Skin of body (tissue), 2 donors: ENCODE data around the gene BMP7. TPM values are rescaled to one million over a fixed set of nuclear protein-coding genes. Genes with fewer than 3 reads are reported as not detected.

Experiments used
- DNase-seq: peaks from one replicate; lab custom pipeline; 2025; lab: John Stamatoyannopoulos, UW
- total RNA-seq: library from RNA; depleted of rRNA; stranded (reverse); fragments of >200 nt; gene quantifications from one replicate; pipeline ENCODE4 v1.2.3, GENCODE V29; 2014

BMP7 gene
- total RNA-seq, 1 donor from 2014 or later = 15.0 TPM

DNA sequence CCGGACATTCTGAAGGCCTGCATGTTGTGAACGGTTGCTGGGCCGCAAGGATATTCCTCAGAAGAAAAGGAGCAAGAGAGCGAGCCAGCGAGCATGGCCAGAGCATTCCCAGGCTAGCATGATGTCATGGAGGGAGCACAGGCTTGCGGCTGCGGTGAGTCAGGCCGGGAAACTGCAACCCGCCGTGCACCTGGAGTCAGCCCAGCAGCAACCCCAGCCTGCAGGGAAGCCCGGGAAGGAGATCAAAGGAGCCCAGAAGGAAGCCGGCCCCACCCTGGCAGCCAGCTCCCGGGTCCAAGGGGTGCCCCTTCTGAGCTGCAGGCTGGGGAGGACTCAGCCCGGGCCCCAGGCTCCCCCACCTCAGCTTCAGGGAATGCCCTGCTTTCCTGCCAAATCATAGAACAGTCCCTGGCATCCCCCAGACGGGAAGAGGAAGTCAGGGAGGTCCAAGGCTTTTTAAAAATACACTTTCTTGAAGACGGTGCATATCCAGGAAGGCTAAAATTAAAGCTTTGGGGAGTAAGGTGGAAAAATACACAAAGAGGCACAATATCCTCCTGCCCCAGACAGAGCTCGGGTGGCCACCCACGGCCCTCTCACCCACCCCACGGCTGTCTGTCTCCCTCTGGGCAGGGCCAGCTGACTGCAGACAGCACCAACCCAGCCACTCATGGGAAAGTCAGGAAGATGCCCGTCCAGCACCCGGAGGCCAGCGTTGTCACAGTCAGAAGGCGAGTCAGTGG lies 53.7 kb downstream of the BMP7 start:
- peak; percentile 70 for DNase-seq

DNA sequence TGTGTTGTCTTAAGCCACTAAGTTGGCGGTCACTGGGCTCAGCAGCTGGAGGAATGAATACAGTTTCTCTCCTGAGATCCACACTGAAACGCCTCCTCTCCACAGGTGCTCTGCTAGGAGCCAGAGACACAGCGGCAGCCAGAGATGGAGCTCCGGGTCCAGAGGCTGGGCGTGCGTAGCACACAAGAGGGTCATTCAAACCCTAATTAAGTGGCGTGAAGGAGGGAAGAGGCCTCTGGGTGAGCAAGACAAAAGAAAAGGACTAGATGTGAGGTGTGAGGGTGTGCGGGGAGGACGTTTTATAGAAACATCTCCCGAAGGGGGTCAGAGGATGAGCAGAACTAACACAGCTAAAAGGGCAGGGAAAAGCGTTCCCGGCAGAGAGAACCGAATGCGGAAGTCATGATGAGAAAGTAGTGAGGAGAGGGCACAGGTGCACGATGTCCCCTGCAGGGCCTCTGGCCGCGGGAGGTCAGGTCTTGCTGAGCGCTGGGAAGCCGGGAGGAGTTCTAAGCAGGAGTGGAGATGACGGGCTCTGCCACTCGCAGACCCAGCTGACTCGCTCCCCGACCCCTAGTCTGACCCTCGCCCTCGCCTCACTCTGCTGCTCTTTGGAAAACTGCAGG lies 54.4 kb downstream of the BMP7 start:
- DNase-seq = no peak

DNA sequence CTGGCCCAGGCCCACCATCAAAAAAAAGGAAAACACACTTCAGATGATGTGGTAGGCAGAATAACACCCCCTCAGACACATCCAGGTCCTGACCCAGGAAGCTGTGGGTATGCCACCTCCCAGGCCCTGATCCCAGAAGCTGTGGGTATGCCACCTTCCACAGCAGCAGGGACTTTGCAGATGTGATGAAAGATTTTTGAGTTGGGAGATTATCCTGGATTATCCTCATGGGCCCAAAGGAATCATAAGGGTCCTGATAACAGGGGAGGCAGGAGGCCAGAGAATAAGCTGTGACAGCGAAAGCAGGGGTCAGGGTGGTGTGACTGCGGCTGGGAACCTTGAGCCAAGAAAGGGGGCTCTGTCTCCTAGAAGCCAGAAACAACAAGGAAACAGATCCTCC lies 55.0 kb downstream of the BMP7 start:
- DNase-seq = no peak

DNA sequence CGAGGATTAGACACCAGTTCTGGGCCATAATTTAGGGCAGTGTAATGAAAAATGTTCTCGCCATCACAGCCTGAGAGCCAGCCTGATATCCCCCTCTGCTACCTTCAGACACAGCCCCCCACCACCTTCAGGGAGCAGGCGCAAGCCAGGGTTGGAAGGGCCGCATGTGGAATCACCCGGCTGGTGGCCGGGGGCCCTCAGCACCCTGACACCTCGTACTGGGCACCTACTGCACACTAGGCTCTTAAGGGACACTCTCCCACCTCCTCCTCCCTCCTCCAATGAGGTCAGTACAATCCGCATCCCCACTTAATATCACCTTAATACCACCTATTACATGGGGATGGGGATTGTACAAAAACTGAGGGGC lies 55.5 kb downstream of the BMP7 start:
- DNase-seq = no peak

DNA sequence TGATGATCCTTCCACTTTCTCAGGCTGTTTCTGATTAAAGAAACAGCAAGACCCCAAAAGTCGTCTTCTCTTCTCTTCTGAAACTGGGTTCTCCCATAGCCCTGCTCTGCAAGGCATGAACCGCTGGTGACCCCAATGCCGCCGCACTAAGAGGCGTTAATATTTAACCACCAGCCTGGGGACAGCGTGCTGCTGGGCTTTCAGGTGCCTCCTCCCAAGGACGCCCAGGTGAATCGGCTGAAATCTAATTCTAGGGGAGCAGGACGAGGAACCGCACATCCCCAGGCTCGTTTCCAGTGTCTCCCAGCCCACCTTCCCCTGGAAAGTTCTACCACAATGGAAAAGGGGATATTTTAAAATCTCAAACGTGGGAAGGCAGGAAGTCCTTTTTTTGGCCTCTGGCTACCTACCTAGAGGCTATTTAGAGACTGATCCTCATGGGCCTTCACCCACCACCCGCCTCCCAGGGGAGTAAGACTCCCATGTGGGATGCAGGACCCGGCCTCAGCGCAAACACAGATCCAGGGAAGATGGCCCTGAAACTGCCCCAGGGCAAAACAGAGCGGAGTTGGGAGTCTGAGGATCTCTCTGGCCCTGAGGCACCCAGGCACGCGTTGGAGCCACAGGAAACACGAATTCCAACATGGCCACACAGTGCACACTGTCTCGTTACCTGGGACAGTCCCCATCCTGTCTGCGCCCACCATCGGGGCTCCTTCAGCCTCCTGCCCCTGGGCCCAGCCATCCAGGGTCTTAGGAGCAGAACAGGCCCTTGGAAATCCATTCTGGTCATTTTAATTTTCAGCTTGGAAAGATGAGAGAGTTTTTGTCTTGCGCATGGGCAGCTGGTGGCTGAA lies 56.2 kb downstream of the BMP7 start:
- no peak for DNase-seq

DNA sequence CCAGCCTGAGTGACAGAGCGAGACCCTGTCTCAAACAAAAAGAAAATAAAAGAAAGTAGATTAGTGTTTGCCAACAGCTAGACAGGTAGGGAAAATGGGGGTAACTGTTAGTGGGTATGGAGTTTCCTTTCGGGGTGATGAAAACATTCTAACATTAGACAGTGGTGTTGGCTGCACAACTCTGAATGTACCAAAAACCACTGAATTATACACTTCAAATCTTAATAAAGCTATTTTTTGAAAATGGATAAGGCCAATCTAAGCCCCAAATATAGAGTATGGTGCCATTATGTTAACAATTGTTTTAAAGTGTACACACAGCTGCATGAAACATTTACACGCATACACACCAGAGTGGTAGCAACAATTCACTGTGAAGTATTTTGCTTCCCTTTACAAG lies 57.0 kb downstream of the BMP7 start:
- DNase-seq = no peak

DNA sequence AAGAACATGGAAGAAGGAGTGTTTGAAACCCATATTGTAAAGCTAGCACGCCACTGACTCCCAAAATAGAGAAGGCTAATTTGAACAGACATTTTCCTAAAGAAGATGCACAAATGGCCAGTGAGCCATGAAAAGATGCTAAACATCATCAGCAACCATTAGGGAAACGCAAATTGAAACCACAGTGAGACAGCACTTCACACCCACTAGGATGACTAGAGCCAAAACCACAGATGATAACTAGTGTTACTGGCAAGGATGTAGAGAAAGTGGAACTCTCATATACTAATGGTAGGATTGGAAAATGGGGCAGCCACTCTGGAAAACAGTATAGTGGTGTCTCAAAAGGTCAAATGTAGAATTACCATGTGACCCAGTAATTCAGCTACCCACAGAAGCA lies 58.2 kb downstream of the BMP7 start:
- DNase-seq = no peak

DNA sequence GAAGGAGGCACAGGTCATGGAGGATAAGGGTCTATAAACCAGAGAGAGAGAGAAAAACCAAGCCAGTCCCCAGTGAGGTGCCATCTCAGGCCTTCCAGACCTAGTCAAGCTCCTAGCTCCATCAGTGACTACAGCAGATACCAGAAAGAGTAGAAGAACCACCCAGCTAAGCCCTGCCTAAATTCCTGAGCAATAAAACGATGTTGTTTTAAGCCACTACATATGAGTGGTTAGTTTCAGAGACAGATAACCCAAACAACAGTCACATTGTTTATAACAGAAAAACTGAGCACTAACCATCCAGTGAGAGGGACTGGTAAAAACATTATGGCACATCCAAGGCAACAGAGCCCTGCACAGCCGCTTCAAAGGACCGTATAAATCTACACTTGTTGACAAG lies 59.2 kb downstream of the BMP7 start:
- no peak for DNase-seq

DNA sequence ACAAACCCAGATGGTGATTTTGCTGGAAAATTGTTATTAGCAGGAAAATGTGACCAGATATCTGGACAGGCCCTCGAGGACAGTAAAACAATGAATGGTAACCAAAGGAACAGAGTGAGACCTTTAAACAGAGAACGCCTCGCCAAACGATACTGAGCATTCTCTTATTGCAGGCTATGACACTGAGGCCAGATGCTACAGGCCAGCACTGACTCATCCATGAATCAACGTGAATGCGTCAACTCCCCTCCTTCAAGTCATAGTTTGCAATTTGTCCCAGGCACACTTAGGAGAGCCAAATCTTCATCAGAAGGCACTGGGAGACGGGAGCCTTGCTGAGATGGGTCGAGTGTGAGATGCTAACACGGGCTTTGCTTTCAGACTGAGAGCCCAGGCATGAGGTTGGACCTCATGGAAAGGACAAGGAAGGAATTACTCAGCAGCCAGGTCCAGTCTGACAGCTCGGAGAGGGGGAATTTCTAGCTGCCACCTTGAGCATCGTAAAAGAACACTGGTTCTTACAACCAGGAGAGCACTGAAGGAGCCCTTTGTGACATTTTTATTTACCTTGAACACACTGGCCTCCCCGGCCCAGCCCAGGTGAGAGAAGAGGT lies 60.7 kb downstream of the BMP7 start:
- no peak for DNase-seq

DNA sequence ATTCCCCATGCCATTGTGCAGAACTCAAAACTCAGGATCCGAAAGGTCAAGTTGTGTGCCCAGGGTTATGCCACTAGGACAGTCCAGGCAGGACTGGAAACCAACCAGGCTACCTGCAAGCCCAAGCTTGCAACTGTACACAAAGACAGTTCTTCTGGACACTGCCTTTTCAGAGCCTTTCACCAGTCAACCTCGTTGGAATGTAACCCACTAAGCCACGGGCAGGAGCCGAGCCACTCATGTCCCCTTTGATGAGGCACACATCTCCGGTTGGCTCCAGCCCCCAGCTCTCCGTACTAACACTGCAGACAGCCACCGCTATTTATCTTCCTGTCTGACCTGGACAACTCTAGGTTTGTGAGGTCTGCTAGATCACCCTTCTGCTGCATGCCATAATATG lies 62.5 kb downstream of the BMP7 start:
- no peak for DNase-seq

DNA sequence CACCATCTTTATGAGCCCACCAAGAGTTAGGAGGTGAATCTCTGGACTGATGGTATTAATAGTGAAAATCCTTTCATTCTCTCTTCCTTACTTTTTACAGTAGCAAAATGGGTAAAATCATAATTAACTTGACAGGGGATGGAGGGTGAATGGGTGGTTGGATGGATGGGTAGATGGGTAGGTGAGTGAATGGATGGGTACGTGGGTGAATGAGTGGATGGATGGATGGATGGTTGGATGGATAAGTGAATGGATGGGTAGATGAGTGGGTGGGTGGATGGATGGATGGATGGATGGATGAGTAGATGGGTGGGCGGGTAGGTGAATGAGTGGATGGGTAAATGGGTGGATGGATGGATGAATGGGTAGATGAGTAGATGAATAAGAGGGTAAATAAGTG lies 63.2 kb downstream of the BMP7 start:
- no peak for DNase-seq

DNA sequence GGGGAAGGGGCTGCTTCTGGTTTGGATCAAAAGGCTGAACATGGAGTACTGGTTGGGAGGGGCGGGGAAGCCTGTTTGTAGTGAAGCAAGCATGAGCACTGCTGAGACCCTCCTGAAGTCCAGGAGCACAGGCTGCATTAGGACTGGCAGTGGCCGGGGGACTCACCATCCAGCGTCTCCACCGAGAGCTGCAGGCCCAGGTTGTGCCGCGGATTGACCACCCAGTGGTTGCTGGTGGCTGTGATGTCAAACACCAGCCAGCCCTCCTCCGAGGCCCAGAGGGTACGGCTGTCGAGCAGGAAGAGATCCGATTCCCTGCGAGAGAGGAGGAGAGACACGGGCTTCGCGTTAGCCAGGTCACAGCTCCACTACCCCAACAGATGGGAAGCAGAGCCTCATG lies 64.1 kb downstream of the BMP7 start:
- DNase-seq = no peak

DNA sequence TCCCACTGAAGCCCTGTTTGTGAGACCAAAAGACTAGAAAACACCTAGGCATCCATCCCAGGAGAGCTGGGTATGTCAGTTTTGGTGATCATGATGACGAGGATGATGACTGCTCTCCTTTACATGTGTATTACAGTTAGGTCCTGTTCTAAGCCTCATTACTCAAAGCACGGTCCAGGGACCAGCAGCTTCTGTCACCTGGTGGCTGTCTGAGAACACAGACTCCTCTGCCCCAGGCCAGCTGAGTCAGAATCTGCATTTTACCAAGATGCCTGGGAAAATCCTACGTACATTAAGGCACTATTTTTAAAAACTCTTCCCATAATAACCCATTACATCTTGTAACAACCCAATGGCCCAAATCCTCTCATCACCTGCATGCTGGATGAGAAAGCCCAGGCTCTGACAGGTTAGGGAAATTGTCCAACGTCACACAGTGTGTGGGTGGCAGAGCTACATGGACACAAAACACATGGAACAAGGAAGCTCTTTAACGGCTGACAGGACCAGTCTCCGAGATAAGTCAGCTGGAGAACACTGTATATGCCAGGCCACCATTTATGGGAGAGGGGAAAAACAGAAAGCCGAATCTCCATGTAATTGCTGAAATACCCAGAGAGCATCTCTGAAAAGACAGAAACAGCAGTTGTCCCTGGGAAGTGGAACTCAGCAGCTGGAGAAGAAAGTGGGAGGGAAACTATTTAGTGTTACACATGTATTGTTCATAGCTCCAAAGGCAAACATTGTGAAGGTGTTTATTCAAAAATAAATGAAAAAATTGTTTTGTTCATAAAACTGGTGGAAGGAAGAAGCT lies 65.4 kb downstream of the BMP7 start:
- no peak for DNase-seq

DNA sequence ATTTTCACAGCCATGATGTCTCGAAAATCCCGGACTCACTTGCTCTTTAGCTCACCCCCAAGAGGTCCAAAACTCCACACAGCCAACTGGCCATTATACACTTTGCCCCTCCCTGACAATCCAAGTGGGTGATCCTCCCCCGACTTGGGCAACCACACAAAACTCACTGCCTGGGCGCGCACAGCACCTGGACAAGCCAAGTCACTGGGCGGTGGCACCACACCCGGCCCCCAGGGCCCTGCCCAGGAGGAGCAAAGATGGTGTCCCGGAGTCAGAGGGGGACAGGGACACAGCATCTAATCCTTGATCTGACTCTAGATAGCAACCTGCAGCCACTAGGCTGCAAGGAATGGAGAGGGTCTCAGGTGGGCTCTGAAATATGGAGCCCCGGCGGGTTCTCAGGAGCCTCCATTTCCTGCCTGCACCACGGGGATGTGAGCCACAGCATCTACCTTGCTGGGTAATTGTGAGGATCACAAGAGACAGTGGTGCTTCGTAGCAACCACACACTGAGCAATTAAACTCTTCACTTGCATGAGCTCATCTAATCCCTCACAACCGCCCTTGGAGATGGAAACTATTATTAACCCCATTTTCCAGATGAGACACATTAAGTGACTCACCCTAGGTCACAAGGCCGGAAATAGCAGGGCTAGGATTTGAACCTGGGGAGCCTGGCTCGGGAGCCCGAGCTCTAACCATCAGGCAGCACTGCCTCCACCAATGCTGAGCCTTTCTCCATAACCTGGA lies 66.6 kb downstream of the BMP7 start:
- no peak for DNase-seq

DNA sequence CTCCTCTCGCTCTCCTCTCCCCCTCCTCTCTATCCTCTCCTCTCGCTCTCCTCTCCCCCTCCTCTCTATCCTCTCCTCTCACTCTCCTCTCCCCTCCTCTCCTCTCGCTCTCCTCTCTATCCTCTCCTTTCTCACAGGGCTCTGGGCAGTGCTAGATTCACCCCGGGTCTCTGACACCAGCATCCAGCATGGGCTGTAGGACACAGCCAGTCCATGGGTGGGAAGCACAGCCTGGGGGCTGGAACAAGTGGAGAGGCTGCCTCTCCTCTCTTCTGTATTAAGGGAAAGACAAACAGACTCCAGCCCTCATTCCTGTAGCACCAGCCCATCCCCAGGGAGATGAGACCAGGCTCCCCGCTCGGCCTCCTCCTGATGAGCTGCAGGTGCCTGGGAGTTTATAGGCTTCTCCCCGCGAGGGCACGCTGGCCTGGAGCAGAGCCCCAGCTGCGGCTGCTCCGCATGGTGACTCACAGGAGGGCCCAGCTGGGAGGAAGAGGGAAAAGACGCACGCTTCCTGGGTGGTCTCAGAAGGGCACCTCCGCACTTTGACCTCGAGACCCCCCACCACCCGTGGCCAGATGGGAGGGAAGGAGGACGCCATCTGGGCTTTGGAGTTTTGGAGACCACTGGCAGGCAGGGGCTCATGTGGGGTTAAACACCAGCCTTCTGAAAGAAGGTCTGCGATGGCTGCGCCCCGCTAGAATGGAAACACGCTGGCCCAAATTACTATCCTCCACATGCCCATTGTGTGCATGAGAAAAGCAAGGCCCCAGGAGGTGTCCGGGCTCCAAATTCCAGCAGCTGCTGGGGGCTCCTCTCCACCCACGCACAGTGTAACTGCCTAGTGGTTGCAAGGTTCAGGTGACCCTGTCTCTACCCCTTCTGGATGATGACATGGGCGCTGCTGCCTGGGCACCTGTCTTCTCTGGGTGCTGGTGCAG lies 68.0 kb downstream of the BMP7 start:
- no peak for DNase-seq

DNA sequence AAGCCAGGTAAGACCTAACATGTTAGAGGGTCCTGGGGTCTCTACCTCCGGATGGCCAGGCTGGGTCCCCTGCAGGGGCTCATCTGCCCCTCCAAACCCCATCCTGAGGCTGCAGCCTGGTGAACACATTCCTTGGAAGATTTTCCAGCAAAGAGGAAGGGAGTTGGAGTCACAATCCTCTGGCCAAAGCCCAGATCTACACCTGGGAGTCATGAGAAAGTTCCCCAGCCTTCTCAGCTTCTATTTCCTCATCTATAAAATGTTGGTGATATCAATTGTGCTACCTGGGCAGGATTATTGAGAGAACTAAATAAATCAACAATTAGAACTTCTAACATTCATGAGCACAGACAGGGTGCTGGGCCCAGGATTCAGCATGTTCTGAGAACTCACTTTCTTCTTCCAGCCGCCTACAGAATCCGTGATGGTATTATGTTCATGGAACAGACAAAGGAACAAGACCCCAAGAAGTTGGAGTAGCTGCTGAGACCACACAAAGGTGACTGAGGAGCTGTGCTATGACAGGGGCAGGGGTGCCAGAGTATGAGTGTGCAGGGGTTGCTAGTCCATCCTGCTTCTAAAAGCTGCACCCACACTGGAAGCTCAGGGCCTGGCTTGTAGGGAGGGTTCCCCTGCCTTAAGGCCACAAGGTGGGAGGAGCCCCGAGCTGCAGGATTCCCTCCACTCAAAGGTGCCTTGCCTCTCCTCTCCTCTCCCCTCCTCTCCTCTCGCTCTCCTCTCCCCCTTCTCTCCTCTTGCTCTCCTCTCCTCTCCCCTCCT lies 68.9 kb downstream of the BMP7 start:
- DNase-seq = no peak

DNA sequence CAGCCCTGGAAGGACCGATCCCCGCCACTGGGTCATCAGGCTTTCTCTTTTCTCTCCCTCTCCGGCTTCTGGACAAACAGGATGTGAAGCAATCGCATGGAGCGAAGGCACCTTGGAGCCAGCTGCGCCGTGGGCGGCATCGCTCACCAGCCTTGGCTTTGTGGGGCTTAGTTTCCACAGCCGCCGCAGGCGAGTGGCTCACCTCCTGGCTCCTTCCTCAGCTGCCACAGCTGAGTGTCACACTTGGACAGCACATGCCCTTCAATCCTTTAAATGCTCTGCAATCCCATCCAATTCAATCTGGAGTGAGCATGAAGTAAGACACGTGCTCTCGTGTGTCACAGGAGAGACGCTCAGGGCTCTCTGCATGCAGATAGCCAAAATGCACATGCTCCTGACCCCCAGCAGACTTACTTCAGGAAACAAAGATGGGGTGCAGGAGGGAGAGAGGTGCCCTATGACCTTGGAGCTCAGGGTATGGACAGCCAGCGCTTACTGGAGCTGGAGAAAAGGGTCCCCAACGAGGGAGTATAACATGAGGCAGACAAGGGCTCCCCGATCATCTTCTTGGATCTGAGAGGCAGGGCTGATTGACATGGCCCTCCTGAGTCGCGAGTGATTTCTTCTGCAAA lies 70.9 kb downstream of the BMP7 start:
- no peak for DNase-seq

DNA sequence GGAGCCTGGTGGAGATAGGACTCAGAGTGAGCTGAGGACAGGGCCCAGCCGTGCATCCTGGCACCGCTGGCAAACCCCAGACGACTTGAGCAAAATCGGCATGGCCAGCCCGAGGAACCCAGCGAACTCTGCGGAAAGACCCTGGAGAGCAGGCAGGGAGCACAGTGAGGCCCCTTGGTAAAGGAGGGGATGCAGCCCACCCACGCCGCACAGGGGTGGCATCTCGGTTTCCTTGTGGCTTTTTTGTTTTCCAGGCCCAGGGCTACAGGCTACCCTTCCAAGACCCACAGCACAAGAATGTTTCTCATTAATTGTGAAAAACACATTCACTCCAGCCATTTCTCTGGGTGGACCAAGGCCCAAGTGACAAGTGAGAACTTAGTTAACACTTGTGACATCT lies 71.4 kb downstream of the BMP7 start:
- DNase-seq = no peak
